ENCODE results near the gene ELOF1. TPM values are rescaled to one million over a fixed set of nuclear protein-coding genes. Genes with fewer than 3 reads are reported as not detected.

The ELOF1 gene
- total and polyA plus RNA-seq, 2 donors (not counting 3 experiments of a cell fraction or from before 2014, with no cell fraction given), result 49.9 to 80.2 TPM

- intact Hi-C loops (cut with micrococcal nuclease), result loop anchor here (1.0 to 5.0 kb wide), 7 partner anchors 29 to 346 kb away; partner anchors contain the start of genes ECSIT, ELOF1, ODAD3 and PRKCSH
- H3K27me3 ChIP-seq (ENCODE audit: control insufficient read depth in 2 of 2, insufficient read depth in 2 of 2, low read length in 2 of 2), result no peaks in the 10 kb centered on the region
- DNase-seq (ENCODE audit: low read depth, low spot score), result no peak
- dilution Hi-C loops (cut with MboI; ENCODE audit: extremely low pct_ligation_motif_present, low sequenced_read_pairs), result no loop called here
- H4K20me1 ChIP-seq (replicated peaks; ENCODE audit: control insufficient read depth, extremely low read depth, insufficient read depth, low read length), result no peaks in the 10 kb centered on the region
- TF ChIP-seq MYC (IDR thresholded peaks at IDR 0.05; ENCODE audit: low read depth, low read length) (no peak), FOS (IDR thresholded peaks at IDR 0.05; ENCODE audit: borderline replicate concordance, insufficient read depth, low read length) (no peak), JUN (IDR thresholded peaks at IDR 0.05; ENCODE audit: borderline replicate concordance, insufficient read depth, insufficient read length, low read depth) (no peak), MAX (IDR thresholded peaks at IDR 0.05; ENCODE audit: insufficient read depth, insufficient read length) (no peak), POLR2A (IDR thresholded peaks at IDR 0.05; ENCODE audit: low read depth, low read length) (no peak), GATA2 (IDR thresholded peaks at IDR 0.05; ENCODE audit: insufficient read depth, insufficient read length, low read depth, low read length) (no peak), CTCF (IDR thresholded peaks at IDR 0.05; ENCODE audit: extremely low read depth in 1 of 2, insufficient read depth in 1 of 2, low read depth in 1 of 2, low read length in 2 of 2) (no peak), POLR2AphosphoS5 (IDR thresholded peaks at IDR 0.05; ENCODE audit: insufficient read depth, low read depth, low read length) (no peak), EZH2 (IDR thresholded peaks at IDR 0.05; ENCODE audit: borderline replicate concordance, low read depth, low read length, severe bottlenecking) (no peak)
- H3K4me2 ChIP-seq (ENCODE audit: insufficient read depth, low read length), result no peak overlapping the region
- BruUV-seq (replicated peaks), result no TSS peak
- FAIRE-seq, result no peak
- no peaks in the 10 kb centered on the region for H3K79me2 ChIP-seq (ENCODE audit: control insufficient read depth, insufficient read depth, low read length)
- H3K4me1 ChIP-seq (ENCODE audit: control insufficient read depth, extremely low read depth, insufficient read depth, low read length), result no peaks in the 10 kb centered on the region
- H3K36me3 ChIP-seq (ENCODE audit: control insufficient read depth in 2 of 2, extremely low read depth in 1 of 2, insufficient read depth in 2 of 2, low read length in 2 of 2), result no peaks in the 10 kb centered on the region
- H3K4me3 ChIP-seq (replicated peaks in 1 of 3; ENCODE audit: insufficient read depth in 1 of 3, low read depth in 1 of 3, low read length in 3 of 3), result no peak overlapping the region
- H3K9me1 ChIP-seq (replicated peaks; ENCODE audit: control insufficient read depth, extremely low read depth, insufficient read depth, low read length), result no peaks in the 10 kb centered on the region
- H3K9ac ChIP-seq (replicated peaks; ENCODE audit: extremely low read depth, insufficient read depth, low read length), result no peak overlapping the region
- ChIA-PET CTCF (interaction anchor here (0.7 to 2.1 kb wide), 11 partner anchors 27 to 300 kb away, joined by 3 to 11 read pairs (median 3); partner anchors contain the start of genes ELOF1 and ZNF653), POLR2A (no interaction called here)
- H3K27ac ChIP-seq (ENCODE audit: insufficient read depth, low read depth, low read length), result no peak overlapping the region
- H3K9me3 ChIP-seq (replicated peaks; ENCODE audit: control insufficient read depth, insufficient read depth, low read length), result no peaks in the 10 kb centered on the region
- peak overlapping the region; percentile 7 for H2AFZ ChIP-seq (ENCODE audit: low read depth, low read length)
Observed at GRCh38 chr19:11587975-11588631, 29.1 kb upstream of the ELOF1 start.
